DMS53 (cell line): Measurements from ENCODE around the gene PKNOX1.
A peak's percentile ranks its signal among the peaks of the same experiment; 100 is the strongest.
"Not testable (repeated sequence)": the region's sequence is repeated elsewhere in the genome, so short reads cannot be mapped to it uniquely, and the experiment has no call there.

Source experiments
- DNase-seq: peaks from one replicate; lab custom pipeline; 2025; lab: John Stamatoyannopoulos, UW

The PKNOX1 gene

DNA sequence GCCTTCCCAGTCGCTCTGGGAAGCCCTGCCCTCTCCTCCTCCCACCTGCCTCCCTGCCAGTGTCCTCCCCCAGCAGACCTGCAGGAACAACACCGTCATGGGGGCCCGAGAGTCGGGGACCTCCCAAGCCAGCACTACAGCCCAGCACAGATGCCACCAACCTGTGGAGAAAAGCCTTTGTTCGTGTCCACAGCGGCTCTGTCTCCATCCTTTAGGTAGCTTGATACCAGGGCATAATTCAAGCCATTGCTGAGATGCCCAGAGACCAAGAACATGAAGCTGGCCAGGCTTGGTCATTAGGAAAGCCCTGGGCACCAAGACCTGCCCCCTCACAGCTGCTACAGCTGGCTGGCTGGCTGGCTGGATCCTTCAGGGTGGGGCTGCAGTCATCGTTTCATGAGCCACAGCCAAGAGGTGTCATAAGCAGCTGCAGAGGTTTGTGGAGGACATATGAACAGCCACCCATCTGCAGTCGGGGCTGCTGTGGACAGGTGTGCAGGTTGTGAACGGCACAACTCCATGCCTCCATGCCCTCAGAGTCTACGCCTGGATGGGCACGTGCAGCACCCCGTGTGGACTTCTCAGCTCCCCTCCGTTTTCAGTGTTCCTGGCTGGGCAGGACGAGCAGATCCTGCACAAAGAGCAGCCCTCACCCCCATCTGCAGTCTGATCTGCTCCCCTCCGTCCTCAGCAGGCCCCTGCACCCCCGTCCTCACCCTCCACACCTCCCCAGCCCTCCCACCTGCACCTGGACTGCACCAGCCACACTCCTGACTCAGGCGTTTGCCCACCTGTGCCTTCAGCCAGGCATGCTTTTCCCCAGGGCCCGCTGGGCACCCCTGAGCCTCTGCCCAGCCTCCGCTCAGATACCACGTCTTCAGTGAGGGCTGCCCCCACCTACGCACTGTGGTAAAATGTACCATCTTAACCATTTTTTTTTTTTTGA is 71.8 kb downstream of the PKNOX1 start:
- peak; percentile 49 for DNase-seq

DNA sequence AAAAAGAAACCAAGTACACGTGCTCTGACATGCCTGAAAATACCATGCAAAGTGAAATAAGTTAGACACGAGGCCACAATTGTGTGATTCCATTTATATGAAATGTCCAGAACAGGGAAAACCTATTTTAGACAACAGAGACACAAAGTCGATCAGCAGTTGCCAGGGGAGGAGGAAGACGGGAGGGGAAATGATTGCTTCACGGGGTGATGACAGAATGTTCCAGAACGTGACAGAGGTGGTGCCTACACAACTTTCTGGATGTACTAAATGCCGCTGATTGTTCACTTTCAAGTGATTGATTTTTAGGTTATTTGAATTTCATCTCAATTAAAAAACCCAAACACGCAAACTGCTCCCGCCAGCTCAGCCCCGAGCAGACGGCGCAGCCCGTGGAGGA is 78.8 kb downstream of the PKNOX1 start:
- DNase-seq: not testable (repeated sequence)

DNA sequence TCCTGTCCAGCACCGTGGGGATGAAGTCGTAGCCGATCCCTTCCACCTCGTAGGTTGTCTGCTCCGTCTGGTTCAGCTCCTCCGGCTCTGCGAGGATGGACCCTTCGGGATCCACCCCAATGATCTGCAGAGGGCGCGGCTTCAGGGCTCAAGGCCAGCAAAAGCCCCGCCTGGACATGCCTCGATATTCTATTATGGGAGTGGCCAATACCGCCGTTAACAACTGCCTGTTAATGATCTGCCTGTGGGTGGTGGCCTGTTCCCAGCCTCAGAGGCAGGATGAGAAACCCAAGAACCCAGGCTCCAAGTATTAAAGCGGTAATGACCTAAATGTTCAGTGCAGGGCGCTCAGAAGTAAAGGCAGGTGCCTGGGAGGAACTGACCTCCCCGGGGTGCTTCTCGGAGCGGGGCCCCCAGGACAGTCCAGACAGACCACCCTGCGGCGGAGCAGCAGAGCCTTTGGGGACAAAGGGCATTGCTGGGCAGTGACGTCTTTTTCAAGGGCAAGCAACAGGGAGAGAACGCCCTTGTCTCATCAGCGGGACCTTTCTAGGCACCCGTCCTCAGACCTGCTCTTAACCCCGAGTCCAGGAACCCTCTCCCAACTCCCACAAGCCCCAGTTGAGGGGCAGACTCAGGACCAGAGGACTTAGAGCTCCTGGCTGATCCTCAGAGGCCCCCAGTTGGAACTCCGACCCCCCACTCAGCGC is 88.7 kb downstream of the PKNOX1 start:
- not testable (repeated sequence) for DNase-seq

DNA sequence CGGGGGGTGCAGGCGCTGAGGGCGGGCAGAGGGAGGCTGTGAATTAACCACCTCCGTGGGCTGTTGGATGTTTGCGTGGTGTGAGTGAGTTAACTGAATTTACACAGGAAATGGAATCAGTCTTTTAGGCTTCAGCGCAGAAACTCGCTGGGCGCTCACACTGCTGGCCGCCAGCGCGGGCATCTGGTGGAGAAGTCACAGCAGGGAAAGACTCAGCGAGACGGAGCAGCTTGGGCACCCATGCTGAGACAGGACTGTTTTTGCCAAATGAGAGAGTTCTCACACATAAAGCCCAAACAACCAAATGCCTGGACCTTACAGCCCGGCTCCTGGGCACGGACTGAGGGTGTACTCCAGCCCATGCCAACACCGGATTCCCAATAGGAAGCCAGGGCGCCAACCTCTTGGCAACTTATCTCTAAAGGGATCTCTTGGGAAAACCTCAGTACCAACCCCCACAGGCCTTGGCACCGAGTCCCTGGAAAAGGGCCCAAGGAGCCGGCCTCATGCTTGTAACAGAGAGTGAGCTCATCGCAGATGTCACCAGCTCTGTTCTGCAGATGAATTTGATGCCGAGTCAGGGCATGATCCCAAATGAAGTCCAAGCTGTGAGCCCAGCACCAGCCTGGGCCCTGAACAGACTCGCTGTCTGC is 90.0 kb downstream of the PKNOX1 start:
- DNase-seq: not testable (repeated sequence)

DNA sequence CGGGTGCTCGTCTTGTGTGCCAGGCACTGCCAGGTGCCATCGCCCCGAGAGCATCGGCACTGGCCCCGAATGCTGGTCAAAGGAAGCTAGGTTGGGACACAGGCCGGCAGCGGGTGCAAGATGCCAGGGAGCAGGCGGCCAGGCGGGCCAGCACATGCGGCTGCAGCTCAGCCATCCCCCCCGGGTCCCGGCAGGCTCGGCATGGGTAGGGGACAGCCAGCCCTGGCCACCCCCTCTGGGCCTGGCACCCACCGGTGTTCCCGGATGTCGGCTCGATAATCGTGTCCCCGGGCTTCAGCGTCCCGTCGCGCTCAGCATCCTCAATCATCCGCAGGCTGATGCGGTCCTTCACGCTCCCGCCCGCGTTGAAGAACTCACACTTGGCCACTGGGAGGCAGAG is 91.6 kb downstream of the PKNOX1 start:
- not testable (repeated sequence) for DNase-seq

DNA sequence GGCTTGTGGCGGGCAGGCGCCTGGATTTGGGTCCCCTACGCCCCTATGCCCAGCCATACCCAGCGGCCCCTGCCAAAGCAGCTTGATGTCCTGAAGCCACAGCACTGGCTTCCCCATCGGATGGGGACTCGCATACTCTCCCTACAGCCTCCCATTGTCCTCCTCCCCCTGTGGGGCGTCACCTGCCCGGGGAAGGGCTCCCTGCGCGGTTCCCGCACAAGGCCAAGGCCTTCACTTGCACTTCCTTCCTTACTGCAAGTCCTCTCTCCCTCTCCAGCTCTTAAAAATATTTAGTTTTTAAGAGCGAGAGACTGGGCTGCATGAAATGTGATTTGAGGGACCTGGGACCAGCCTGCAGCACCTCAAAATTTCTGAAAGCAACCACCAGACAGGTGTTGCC is 92.3 kb downstream of the PKNOX1 start:
- DNase-seq: not testable (repeated sequence)

DNA sequence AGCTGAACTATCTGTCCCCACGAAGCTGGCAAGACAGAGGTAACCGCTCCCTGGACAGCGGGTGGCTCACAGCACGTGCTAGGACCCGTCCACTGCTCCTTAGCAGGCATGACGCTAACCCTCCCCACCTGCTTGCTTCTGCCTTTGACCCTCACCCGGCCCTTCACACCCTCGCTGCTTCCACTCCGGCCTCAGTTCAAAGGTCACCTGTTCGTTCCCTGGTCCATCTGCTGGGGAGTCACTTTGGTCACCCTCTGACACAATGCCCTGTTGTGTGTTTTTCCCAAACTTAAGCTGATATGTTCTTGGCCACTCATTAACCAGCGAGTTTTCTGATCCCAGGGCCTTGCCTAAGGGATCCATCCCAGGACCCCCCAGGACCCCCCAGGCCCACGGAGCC is 93.7 kb downstream of the PKNOX1 start:
- DNase-seq: not testable (repeated sequence)

DNA sequence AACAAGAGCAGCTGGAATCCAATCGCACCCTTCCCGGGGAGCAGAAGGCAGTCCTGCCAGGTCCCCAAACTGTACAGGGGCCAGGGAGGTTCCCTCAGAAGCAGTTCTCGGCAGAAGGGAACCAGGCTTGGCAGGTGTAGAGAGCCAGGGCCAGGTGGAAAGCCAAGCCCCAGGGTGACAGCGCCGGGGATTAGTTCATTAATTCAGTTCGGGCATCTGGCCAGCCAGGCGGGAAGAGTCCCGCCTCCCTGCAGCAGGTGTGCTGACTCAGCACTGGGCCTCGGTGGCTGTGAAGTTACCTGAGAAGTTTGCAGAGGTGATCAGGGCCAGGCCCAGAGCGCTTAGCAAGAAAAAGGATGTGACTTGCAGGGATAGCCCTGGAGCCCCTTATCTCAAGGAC is 95.3 kb downstream of the PKNOX1 start:
- not testable (repeated sequence) for DNase-seq

DNA sequence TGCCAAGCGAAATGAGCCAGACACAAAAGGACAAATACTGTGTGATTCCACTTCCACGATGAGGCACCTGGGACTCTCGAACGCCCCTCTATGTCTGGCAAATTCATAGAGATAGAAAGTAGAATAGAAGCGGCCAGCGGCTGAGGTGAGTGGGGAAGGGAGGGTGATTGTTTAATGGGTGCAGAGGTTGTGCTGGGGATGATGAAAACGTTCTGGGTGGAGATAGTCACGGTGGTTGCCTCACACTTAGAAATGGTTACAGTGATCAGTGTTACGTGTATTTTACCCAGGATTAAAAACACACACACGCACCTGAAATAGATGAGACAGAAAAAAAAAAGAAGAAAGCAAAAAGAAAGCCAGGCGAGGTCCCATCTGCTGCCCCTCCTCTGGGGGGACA is 98.4 kb downstream of the PKNOX1 start:
- not testable (repeated sequence) for DNase-seq

DNA sequence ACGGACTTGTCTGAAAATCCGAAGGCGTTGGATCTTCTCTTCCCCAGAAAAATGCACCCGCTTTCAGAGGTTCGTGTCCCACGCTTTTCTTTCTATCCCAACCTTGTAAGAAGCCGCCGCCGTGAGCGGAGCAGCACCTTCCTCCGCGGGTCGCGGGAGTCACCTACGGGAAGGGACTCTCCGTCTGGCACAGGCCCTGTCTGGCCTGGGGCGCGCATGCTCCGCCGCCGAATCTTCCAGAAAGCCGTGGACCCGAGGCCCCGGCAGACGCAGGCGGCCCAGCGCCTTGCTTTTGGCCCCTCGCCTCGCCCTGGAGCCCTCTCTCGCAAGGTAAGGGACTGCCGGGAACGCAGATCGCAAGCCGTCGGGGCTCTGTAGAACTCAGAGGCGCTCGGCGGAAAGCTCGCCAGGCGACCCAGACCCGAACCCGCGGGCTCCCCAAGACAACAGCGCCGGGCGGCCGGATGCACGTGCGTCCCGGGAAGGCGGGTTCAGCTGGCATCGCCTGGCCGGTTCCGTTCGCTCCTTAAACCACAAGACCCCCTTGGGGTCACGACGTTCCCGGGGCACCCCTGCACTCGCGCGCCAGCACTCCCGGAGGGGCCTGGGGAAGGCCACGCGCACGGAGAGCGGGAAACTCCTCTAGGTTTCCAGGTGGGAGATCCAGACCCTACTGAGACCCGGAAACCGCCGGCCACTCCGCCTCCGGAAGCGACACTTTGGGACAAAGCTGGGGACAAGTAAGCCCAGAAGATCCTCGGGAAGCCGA is 100.2 kb downstream of the PKNOX1 start:
- not testable (repeated sequence) for DNase-seq

DNA sequence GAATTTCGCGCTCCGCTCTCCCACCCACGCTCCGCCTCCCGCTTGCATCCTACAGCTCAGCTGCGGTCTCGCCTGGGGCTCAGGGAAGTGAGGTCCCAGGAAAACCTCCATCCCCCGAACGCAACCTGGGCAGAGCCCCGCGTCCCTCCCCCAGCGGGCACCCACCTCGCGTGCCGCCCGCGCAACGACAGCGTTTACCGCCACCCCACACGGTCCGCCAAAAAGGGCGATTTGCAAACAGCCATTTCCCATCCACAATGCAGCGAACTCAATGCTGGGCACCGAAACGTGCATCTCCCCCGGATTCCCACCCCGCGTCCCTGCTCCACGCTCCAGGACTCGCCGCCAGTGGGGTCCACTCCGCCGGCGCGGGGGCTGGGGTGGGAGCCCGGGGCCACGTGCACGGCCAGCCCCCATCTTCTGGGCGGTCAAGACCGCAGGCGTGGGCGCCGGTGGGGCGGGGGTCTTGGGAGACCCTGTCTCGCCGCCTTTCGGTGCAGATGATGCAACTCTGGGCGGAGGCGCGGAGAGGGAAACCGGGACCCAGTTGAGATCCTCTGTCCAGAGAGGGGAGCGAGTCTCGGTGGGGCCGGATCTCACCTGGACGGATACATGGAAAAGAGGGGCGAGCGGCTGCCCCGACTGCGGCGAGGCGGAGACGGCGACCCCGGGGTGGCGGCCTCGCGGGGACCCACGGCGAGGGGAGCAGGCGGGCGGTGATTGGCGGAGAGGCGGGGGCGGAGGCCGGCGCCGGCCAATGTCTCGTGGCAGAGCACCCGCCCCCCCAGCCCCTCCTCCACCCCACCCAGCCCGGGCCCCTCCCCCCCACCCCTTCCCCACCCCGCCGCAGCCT is 101.0 kb downstream of the PKNOX1 start, which contains the start of gene CBS:
TSS of gene CBS (minus strand) at position 666 of the 853 bp plus-strand sequence. CDS start 3,642 bp downstream, outside the sequence.
- DNase-seq: not testable (repeated sequence)

DNA sequence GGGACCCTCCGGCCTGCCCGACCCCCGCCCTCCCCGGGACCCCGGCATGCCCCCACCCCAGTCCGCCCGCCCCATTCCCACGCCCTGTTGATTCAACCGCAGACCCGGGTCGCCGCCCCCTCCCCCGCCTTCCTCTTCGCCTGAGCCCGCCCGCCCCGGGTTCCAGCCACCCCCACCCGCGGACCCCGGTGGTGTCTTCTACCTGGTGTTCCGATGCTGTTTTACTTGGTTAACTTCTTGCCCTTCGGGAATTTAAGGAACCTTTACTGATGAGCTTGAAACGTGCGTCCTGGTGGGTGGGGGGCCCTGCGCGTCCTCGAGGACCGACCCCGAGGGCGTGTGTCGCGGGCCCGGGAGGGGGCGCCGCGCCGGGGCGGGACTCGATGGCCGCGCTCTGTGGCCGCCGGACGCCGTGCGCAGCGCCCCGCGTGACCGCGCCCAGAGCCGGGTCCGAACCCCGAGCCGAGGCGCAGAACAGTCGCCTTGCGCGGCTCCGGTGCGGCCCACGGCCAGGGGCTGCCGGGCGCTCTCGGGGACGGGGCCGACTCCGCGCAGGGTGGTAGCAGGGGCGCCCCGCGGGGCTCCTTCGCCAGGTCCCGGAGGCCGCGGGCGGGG is 101.8 kb downstream of the PKNOX1 start:
- not testable (repeated sequence) for DNase-seq

DNA sequence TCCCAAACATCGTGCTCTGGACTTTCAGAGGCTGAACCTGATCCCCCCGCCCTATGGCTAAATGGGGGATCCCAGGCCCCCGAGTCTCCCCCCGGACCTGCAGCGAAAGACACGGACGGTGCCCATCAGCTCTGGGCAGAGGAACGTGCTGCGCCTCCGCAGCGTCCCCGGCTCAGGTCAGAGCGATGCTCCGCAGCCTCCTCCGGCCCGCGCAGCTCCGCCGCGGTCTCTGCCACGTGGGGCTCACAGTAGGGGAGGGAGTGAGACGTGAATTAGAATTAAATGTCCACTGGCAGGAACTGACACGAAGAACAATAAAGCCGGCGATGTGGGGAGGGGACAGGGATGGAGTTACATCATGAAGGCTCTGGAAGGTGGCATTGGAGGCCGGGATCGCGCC is 102.3 kb downstream of the PKNOX1 start:
- DNase-seq: not testable (repeated sequence)

DNA sequence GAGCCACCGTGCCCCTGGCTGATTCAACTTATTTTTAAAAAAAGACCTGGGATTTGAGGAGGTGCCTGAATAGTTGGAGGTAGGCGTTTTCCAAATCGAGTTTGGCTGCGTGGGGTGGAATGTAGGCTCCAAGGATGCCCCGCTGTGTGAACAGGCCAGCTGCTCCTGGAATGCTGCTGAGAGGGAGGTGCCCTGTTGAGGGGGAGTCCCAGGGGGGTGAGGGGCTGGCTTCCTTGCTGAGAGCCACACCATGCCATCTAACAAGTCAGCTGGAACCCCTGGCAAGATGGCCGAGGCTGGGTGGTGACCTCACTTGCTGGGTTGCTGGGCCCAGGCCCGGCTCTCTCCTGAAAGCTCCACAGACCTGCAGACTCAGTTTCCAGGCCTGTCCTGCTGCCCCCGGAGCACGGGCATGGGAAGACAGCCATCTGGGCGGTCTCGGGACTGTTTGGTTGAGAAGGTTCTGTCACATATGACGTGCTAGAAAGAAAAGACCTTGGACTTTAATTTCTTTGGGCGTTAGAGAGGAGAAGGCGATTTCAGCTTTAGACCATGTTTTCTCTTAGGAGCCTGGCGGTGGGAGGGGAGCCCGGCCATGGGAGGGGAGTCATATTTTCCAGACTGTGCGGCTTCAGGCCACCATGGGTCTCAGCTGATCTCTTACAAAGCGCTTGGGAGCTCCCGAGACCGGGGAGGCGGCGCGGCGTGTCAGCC is 108.4 kb downstream of the PKNOX1 start:
- not testable (repeated sequence) for DNase-seq
